ENCODE measurements around the gene CMTM5.
"Not testable (repeated sequence)": the region's sequence is repeated elsewhere in the genome, so short reads cannot be mapped to it uniquely, and the experiment has no call there.

Gene CMTM5

DNA sequence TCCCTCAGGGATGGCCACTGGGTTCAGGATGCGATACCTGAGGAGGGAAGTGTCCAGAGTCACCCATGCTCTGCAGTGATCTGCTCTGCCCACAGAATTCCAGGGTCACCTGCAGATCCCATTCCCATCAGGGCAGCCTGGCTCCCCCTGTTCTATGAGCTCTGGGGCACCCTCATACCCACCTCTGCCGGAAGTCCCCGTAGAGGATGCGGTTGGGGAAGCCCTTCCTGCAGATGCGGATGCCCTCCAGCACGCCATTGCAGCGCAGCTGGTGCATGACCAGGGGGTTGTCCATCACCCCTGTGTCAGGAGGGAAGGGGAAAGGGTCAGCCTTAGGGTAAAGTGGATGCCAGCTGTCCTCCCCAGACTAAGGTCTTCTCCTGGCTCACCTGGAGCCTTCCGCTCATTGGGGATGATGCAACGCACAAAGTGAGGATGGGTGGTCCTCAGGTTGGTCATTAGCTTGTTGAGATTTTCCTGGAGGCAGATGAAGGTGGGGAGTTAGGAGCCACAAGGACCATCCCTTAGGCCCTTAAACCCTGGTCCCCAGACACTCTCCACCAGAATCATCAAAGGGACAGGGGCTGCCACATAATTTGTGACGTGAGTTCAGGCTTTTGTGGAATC, 20.0 kb downstream of the CMTM5 start:
- TF ChIP-seq, protein P1, sequence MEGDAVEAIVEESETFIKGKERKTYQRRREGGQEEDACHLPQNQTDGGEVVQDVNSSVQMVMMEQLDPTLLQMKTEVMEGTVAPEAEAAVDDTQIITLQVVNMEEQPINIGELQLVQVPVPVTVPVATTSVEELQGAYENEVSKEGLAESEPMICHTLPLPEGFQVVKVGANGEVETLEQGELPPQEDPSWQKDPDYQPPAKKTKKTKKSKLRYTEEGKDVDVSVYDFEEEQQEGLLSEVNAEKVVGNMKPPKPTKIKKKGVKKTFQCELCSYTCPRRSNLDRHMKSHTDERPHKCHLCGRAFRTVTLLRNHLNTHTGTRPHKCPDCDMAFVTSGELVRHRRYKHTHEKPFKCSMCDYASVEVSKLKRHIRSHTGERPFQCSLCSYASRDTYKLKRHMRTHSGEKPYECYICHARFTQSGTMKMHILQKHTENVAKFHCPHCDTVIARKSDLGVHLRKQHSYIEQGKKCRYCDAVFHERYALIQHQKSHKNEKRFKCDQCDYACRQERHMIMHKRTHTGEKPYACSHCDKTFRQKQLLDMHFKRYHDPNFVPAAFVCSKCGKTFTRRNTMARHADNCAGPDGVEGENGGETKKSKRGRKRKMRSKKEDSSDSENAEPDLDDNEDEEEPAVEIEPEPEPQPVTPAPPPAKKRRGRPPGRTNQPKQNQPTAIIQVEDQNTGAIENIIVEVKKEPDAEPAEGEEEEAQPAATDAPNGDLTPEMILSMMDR (IDR thresholded peaks at IDR 0.05; ENCODE audit: borderline replicate concordance, control extremely low read depth, extremely low read depth, insufficient read depth, missing control alignments): no peak
- in situ Hi-C loops (cut with MboI; ENCODE audit: low sequenced_read_pairs, unreplicated experiment): no loop called here
- no peak for DNase-seq (ENCODE audit: low spot score)

DNA sequence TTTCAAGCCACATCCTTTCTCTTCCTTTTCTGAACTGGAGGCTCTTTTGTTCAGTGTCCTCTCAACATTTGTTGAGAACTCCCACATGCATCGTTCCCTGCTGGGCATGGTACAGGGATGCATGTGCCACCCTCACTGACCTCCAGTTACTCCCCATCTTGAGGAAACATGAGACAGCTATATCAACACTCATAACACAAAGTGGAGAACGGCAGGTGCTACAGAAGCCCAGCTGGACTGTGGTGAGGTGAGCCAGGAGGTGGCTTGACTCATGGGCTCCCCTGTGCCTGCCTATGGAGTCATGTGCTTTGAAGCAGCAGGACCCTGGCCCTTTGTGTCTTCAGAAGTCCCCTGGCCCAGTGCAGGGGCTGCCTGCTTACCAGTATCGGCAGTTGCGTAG, 21.5 kb downstream of the CMTM5 start:
- in situ Hi-C loops (cut with MboI; ENCODE audit: low sequenced_read_pairs, unreplicated experiment): no loop called here
- no peak for DNase-seq (ENCODE audit: low spot score)
- TF ChIP-seq, protein P1 (IDR thresholded peaks at IDR 0.05; ENCODE audit: borderline replicate concordance, control extremely low read depth, extremely low read depth, insufficient read depth, missing control alignments): no peak

DNA sequence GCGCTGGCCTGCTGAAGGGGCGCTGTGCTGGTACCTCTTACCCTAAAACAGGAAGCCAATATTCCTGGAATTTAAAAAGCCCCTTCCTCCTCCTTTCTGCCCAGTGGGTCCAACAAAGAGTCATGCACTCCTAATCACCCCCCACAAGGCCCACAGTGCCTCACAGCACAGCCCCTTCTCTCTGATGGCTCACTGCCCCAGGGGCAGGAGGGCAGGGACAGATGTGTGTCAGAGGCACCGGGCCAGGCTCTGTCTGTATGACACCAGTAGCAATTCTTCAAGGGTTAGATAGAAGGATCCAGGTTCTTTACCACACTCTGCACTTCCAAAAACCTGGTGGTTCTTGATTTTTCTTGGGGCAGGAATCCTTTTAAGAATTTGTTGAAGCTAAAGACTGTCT, 22.3 kb downstream of the CMTM5 start:
- no peak for DNase-seq (ENCODE audit: low spot score)
- TF ChIP-seq, protein P1 (IDR thresholded peaks at IDR 0.05; ENCODE audit: borderline replicate concordance, control extremely low read depth, extremely low read depth, insufficient read depth, missing control alignments): no peak
- in situ Hi-C loops (cut with MboI; ENCODE audit: low sequenced_read_pairs, unreplicated experiment): no loop called here

DNA sequence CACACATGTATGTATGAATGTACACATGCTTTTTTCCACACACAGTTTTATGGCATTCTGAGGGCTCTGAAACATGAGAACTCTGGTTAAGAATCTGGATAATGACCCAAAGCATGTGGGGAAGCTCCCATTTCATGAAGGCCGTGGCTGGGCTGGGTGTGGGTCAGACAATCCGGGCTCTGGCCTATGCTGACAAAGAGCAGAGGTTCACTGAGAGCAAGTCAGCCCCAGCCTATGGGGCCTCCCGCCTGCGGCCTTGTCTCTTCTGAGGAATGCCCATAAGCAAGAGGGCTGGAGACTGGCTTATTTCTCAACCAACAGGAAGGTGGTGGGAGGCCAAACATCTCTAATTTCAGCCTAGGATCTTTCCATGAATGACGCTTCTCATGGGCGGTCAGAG, 22.7 kb downstream of the CMTM5 start:
- in situ Hi-C loops (cut with MboI; ENCODE audit: low sequenced_read_pairs, unreplicated experiment): no loop called here
- TF ChIP-seq, protein P1 (IDR thresholded peaks at IDR 0.05; ENCODE audit: borderline replicate concordance, control extremely low read depth, extremely low read depth, insufficient read depth, missing control alignments): no peak

DNA sequence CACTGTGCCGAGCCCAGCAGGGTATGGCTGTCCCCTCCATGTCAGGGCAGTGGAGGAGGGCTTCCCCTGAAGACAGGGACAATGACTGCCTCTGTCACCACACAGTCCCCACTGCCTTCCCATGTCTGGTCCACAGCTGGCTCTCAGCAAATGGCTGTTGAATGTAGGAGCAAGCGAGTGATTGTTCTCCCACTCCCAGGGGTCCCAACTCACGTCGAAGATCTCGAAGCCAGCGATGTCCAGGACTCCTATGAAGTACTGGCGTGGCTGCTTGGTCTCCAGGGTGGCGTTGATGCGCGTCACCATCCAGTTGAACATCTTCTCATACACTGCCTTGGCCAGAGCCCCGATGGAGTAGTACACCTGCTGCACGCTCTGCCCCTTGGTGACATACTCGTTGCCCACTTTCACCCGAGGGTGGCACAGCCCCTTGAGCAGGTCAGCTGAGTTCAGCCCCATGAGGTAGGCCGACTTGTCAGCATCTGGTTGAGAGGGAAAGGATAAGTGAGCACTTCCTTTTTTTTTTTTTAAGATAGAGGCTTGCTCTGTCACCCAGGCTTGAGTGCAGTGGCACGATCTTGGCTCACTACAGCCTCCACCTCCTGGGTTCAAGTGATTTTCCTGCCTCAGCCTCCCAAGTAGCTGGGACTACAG, 23.8 kb downstream of the CMTM5 start:
- DNase-seq (ENCODE audit: low spot score); in situ Hi-C loops (cut with MboI; ENCODE audit: low sequenced_read_pairs, unreplicated experiment): not testable (repeated sequence)

More for the DNA sequence above, 22.7 kb downstream of the CMTM5 start:
- no peak for DNase-seq (ENCODE audit: low spot score)

DNA sequence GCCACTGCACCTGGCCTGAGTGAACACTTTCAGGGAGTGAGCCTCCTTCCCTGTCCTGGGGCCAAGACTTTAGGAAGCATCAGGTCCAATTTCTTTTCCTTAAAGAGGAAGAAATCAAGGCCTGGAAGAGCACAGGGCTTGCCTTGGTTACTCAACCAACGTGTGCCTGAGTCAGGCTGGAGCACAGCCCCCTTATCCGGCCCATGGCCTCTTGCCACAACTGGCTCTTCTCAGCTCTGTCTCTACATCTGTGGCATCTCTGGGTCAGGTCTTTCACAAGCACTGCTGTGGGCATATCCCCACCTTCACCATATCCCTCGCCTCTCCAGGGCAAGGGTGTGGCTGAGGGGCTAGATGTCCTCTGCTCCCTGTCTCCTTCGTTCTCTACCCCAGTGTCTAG, 24.4 kb downstream of the CMTM5 start:
- in situ Hi-C loops (cut with MboI; ENCODE audit: low sequenced_read_pairs, unreplicated experiment): no loop called here
- TF ChIP-seq, protein P1 (IDR thresholded peaks at IDR 0.05; ENCODE audit: borderline replicate concordance, control extremely low read depth, extremely low read depth, insufficient read depth, missing control alignments): no peak
- DNase-seq (ENCODE audit: low spot score): no peak

DNA sequence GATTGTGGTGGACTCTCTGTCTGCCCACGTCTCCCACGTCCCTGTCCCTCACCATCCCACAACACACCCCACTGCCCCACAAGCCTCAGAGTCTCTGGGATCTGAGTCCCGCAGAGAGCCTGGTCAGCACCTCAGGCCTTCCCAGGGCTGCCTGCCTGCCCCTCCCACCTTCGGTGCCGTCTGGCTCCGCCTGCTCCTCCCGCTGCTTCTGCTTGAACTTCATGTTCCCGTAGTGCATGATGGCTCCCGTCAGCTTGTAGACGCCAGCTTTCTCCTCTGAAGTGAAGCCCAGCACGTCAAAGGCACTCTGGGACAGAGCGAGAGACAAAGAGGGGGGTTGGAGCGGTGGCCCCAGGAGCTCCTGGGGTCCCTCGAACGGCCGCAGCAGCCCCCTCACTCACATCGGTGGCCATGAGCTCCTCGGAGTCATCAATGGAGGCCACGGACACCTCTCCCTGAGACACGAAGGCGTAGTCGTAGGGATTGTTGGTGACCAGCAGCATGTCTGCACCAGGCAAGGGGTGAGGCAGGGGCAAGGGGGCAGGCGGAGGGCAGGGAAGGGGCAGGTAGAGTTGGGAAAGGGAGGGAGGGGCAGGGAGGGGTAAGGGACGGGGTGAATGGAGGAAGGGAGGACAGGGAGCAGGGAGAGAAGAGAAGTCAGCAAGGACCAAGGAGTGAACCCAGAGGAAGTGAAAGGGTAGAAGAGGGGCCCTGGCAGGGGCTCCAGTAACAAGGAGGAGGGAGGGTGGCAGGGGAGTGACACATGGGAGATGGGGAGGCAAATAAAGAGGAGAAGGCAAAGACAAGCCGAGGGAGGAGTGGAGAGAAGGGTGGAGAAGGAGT, 25.7 kb downstream of the CMTM5 start:
- in situ Hi-C loops (cut with MboI; ENCODE audit: low sequenced_read_pairs, unreplicated experiment): no loop called here
- no peak for DNase-seq (ENCODE audit: low spot score)
- TF ChIP-seq, protein P1 (IDR thresholded peaks at IDR 0.05; ENCODE audit: borderline replicate concordance, control extremely low read depth, extremely low read depth, insufficient read depth, missing control alignments): no peak
